KMS-11 (cell line): Measurements from ENCODE around the gene C22orf31.

ENCODE experiments used
- H2AFZ ChIP-seq: fragments of 200-600 bp; sonication (generic); 2 replicates; pipeline ENCODE4 v1.6.1; 2016; ENCODE audit warnings: antibody characterized with exemption, mixed run types, low read depth
- H3K27ac ChIP-seq: fragments of 200-600 bp; sonication (generic); 2 replicates; pipeline ENCODE4 v1.6.1; 2016; ENCODE audit warnings: mild to moderate bottlenecking, mixed run types
- H3K27me3 ChIP-seq: fragments of 200-600 bp; sonication (generic); 2 replicates; pipeline ENCODE4 v1.6.1; 2017; ENCODE audit warnings: mild to moderate bottlenecking, low read depth, mixed run types, moderate library complexity; ENCODE audit not compliant: insufficient read depth
- H3K36me3 ChIP-seq: fragments of 200-600 bp; sonication (generic); 2 replicates; pipeline ENCODE4 v1.6.1; 2017; ENCODE audit warnings: mild to moderate bottlenecking, mixed run types; ENCODE audit not compliant: insufficient read depth
- H3K4me1 ChIP-seq: fragments of 200-600 bp; sonication (generic); 2 replicates; pipeline ENCODE4 v1.6.1; 2016; ENCODE audit warnings: mild to moderate bottlenecking, low read depth, mixed run types; ENCODE audit not compliant: poor library complexity, severe bottlenecking
- H3K4me2 ChIP-seq: fragments of 200-600 bp; sonication (generic); 2 replicates; pipeline ENCODE4 v1.7.0; 2016; ENCODE audit warnings: mild to moderate bottlenecking, mixed run types
- H3K4me3 ChIP-seq: fragments of 200-600 bp; sonication (generic); IDR thresholded peaks from 2 replicates; pipeline ENCODE4 v1.6.1; 2017; ENCODE audit warnings: low read depth, low read length, mixed read lengths; ENCODE audit not compliant: insufficient read depth
- H3K79me2 ChIP-seq: fragments of 200-600 bp; sonication (generic); 2 replicates; pipeline ENCODE4 v1.6.1; 2016; ENCODE audit warnings: low read depth, mixed run types; ENCODE audit not compliant: insufficient read depth
- H3K9ac ChIP-seq: fragments of 200-600 bp; sonication (generic); 2 replicates; pipeline ENCODE4 v1.6.1; 2016; ENCODE audit warnings: mild to moderate bottlenecking, mixed run types
- H4K20me1 ChIP-seq: fragments of 200-600 bp; sonication (generic); 2 replicates; pipeline ENCODE4 v1.6.1; 2016; ENCODE audit warnings: mild to moderate bottlenecking, mixed run types; ENCODE audit not compliant: insufficient read depth
- TF ChIP-seq, protein P1 (sequence below): fragments of 200-600 bp; sonication (generic); conservative IDR thresholded peaks from 2 replicates; pipeline ENCODE4 v1.6.1; 2017; ENCODE audit warnings: low read depth, mild to moderate bottlenecking, antibody characterized with exemption, low read length, moderate library complexity, mixed read lengths

The C22orf31 gene

GRCh38 chr22:29093030-29093429, 31.4 kb upstream of the C22orf31 start:
- no peak overlapping the region for H2AFZ ChIP-seq
- TF ChIP-seq, protein P1, sequence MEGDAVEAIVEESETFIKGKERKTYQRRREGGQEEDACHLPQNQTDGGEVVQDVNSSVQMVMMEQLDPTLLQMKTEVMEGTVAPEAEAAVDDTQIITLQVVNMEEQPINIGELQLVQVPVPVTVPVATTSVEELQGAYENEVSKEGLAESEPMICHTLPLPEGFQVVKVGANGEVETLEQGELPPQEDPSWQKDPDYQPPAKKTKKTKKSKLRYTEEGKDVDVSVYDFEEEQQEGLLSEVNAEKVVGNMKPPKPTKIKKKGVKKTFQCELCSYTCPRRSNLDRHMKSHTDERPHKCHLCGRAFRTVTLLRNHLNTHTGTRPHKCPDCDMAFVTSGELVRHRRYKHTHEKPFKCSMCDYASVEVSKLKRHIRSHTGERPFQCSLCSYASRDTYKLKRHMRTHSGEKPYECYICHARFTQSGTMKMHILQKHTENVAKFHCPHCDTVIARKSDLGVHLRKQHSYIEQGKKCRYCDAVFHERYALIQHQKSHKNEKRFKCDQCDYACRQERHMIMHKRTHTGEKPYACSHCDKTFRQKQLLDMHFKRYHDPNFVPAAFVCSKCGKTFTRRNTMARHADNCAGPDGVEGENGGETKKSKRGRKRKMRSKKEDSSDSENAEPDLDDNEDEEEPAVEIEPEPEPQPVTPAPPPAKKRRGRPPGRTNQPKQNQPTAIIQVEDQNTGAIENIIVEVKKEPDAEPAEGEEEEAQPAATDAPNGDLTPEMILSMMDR = no peak
- no peaks in the 10 kb centered on the region for H3K4me1 ChIP-seq
- no peaks in the 10 kb centered on the region for H3K79me2 ChIP-seq
- no peak overlapping the region for H3K4me3 ChIP-seq
- no peak overlapping the region for H3K27ac ChIP-seq
- no peaks in the 10 kb centered on the region for H3K36me3 ChIP-seq
- H3K9ac ChIP-seq = no peak overlapping the region
- H3K27me3 ChIP-seq = no peaks in the 10 kb centered on the region
- H3K4me2 ChIP-seq = no peak overlapping the region
- no peaks in the 10 kb centered on the region for H4K20me1 ChIP-seq

GRCh38 chr22:29092243-29092642, 30.6 kb upstream of the C22orf31 start:
- Histone ChIP-seq H2AFZ (no peak overlapping the region), H3K4me2 (no peak overlapping the region), H4K20me1 (no peaks in the 10 kb centered on the region), H3K4me3 (no peak overlapping the region), H3K9ac (no peak overlapping the region), H3K27ac (no peak overlapping the region), H3K27me3 (no peaks in the 10 kb centered on the region), H3K79me2 (no peaks in the 10 kb centered on the region), H3K4me1 (no peaks in the 10 kb centered on the region), H3K36me3 (no peaks in the 10 kb centered on the region)
- TF ChIP-seq, protein P1 = no peak

- Histone ChIP-seq H2AFZ (no peak overlapping the region), H3K4me3 (no peak overlapping the region), H3K79me2 (no peaks in the 10 kb centered on the region), H3K36me3 (no peaks in the 10 kb centered on the region), H3K4me2 (no peak overlapping the region), H3K27ac (no peak overlapping the region), H4K20me1 (no peaks in the 10 kb centered on the region), H3K4me1 (no peaks in the 10 kb centered on the region), H3K27me3 (no peaks in the 10 kb centered on the region), H3K9ac (no peak overlapping the region)
- TF ChIP-seq, protein P1 = no peak
These were observed 28.4 kb upstream of the C22orf31 start for GRCh38 chr22:29090039-29090438.

DNA sequence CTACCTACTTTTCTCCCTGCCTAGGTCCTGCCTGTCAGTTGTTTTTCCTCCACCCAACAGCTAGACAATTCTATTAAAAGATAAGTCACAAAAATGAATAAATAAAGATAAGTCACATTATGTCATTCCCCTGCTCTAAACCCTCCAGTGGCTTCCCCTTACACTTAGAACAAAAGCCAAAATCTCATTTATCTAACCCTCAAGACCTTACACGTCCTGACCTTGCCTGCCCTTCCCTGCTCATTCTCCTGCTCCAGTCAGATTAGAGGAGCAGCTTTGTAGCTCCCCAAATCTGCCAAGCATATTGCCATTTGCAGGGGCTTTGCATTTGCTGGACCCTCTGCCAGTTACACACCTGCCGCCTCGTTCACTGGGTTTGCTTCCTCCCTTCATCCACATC, 27.9 kb upstream of the C22orf31 start:
- Histone ChIP-seq H3K4me3 (no peak overlapping the region), H3K27me3 (no peaks in the 10 kb centered on the region), H2AFZ (no peak overlapping the region), H3K9ac (no peak overlapping the region), H3K27ac (no peak overlapping the region), H4K20me1 (no peaks in the 10 kb centered on the region), H3K4me1 (no peaks in the 10 kb centered on the region), H3K79me2 (no peaks in the 10 kb centered on the region), H3K4me2 (no peak overlapping the region), H3K36me3 (no peaks in the 10 kb centered on the region)
- TF ChIP-seq, protein P1 = no peak
